PC-9 (cell line): Measurements from ENCODE around the gene C1orf74. TPM values are rescaled to one million over a fixed set of nuclear protein-coding genes. Genes with fewer than 3 reads are reported as not detected.

Source experiments
- BruUV-seq: library from RNA; stranded (reverse); fragments of 400-500 nt; replicated peaks from 2 replicates; lab custom pipeline; 2021; lab: Mats Ljungman, UMichigan
- CTCF ChIA-PET: fragments of 300-600 bp; sonication (Branson Sonifier 250); formaldehyde crosslinking; loops from one replicate; lab custom pipeline; 2022; ENCODE audit warnings: antibody characterized with exemption; lab: Charles Lee
- POLR2A ChIA-PET: fragments of 300-600 bp; sonication (Branson Sonifier 250); formaldehyde crosslinking; loops from one replicate; lab custom pipeline; 2022; ENCODE audit warnings: antibody characterized with exemption; ENCODE audit not compliant: unreplicated experiment; lab: Charles Lee
- DNase-seq, 2 experiments: peaks; one replicate each; pipeline versions ENCODE4 v3.0.0 to v3.0.0-alpha.2; 2015 to 2022; ENCODE audit warnings: mixed read lengths in 1 of 2
- H2AFZ ChIP-seq: fragments of 200-600 bp; sonication (generic); 2 replicates; pipeline ENCODE4 v1.8.1; 2017; ENCODE audit warnings: antibody characterized with exemption
- H3F3A ChIP-seq: fragments of 200-600 bp; sonication (generic); 2 replicates; pipeline ENCODE4 v1.8.1; 2017; ENCODE audit warnings: antibody characterized with exemption, mild to moderate bottlenecking, low read depth; ENCODE audit not compliant: insufficient read depth
- H3K27ac ChIP-seq: fragments of 200-600 bp; sonication (generic); 2 replicates; pipeline ENCODE4 v1.6.1; 2016; ENCODE audit warnings: mixed run types
- H3K27me3 ChIP-seq: fragments of 200-600 bp; sonication (generic); 2 replicates; pipeline ENCODE4 v1.6.1; 2016; ENCODE audit warnings: low read depth, mixed run types; ENCODE audit not compliant: insufficient read depth
- H3K36me3 ChIP-seq: fragments of 200-600 bp; sonication (generic); 2 replicates; pipeline ENCODE4 v1.6.1; 2016; ENCODE audit warnings: low read depth, mixed run types
- H3K4me1 ChIP-seq: fragments of 200-600 bp; sonication (generic); replicated peaks from 2 replicates; pipeline ENCODE4 v1.6.1; 2016; ENCODE audit warnings: mixed run types; ENCODE audit not compliant: insufficient read depth
- H3K4me2 ChIP-seq: fragments of 200-600 bp; sonication (generic); 2 replicates; pipeline ENCODE4 v1.6.1; 2017; ENCODE audit warnings: mixed run types
- H3K4me3 ChIP-seq: fragments of 200-600 bp; sonication (generic); 2 replicates; pipeline ENCODE4 v1.6.1; 2016; ENCODE audit warnings: mixed run types
- H3K79me2 ChIP-seq: fragments of 200-600 bp; sonication (generic); 2 replicates; pipeline ENCODE4 v1.6.1; 2017; ENCODE audit warnings: low read depth, mixed run types
- H3K9me2 ChIP-seq: fragments of 200-600 bp; sonication (generic); 2 replicates; pipeline ENCODE4 v1.8.1; 2017; ENCODE audit warnings: mild to moderate bottlenecking; ENCODE audit not compliant: insufficient read depth
- H3K9me3 ChIP-seq: fragments of 200-600 bp; sonication (generic); 2 replicates; pipeline ENCODE4 v1.8.1; 2016; ENCODE audit warnings: low read depth; ENCODE audit not compliant: insufficient read depth
- H4K20me1 ChIP-seq: fragments of 200-600 bp; sonication (generic); 2 replicates; pipeline ENCODE4 v1.8.1; 2017; ENCODE audit not compliant: insufficient read depth
- EZH2 ChIP-seq: fragments of 200-600 bp; sonication (generic); IDR thresholded peaks from 2 replicates; pipeline ENCODE4 v1.8.0; 2017; ENCODE audit warnings: antibody characterized with exemption, low read depth
- intact Hi-C: fragments of 100-400 bp; cut with micrococcal nuclease; formaldehyde crosslinking; loops from one replicate; pipeline ENCODE4 v1.10.0; 2022; ENCODE audit not compliant: unreplicated experiment
- total RNA-seq: library from RNA; stranded (reverse); gene quantifications from 2 replicates; pipeline ENCODE4 v1.2.3, GENCODE V29; 2021
- TF ChIP-seq, protein P1 (sequence below): fragments of 200-600 bp; sonication (generic); conservative IDR thresholded peaks from 2 replicates; pipeline ENCODE4 v1.6.1; 2017; ENCODE audit warnings: mixed run types, antibody characterized with exemption, mild to moderate bottlenecking, moderate library complexity

C1orf74 gene
- total RNA-seq, 1 experiment from 2014 or later, result 5.0 TPM

GRCh38 chr1:209755256-209755655 lies 29.1 kb downstream of the C1orf74 start:
- 0 out of 2 replicates have a peak, but pooled peaks cover 7% of the 10 kb centered on the region for H3K9me2 ChIP-seq
- POLR2A ChIA-PET, result interaction anchor here (0.6 kb wide), 1 partner anchor 334 kb away, joined by 3 read pairs; no protein-coding TSS in a partner anchor
- no peaks in the 10 kb centered on the region for H3K4me1 ChIP-seq
- no TSS peak for BruUV-seq
- H3F3A ChIP-seq, result no peaks in the 10 kb centered on the region
- no peak overlapping the region for H3K27ac ChIP-seq
- DNase-seq, result no peak
- peaks cover 5% of the 10 kb centered on the region; the same call in 1 of the 2 replicates for H3K27me3 ChIP-seq
- no peaks in the 10 kb centered on the region for H3K9me3 ChIP-seq
- no peaks in the 10 kb centered on the region for H4K20me1 ChIP-seq
- intact Hi-C loops, result no loop called here
- no peaks in the 10 kb centered on the region for H3K79me2 ChIP-seq
- H3K36me3 ChIP-seq, result no peaks in the 10 kb centered on the region
- H3K4me2 ChIP-seq, result no peak overlapping the region
- H2AFZ ChIP-seq, result no peak overlapping the region
- CTCF ChIA-PET, result no interaction called here
- H3K4me3 ChIP-seq, result no peak overlapping the region
- TF ChIP-seq EZH2, result no peak
- TF ChIP-seq, protein P1, sequence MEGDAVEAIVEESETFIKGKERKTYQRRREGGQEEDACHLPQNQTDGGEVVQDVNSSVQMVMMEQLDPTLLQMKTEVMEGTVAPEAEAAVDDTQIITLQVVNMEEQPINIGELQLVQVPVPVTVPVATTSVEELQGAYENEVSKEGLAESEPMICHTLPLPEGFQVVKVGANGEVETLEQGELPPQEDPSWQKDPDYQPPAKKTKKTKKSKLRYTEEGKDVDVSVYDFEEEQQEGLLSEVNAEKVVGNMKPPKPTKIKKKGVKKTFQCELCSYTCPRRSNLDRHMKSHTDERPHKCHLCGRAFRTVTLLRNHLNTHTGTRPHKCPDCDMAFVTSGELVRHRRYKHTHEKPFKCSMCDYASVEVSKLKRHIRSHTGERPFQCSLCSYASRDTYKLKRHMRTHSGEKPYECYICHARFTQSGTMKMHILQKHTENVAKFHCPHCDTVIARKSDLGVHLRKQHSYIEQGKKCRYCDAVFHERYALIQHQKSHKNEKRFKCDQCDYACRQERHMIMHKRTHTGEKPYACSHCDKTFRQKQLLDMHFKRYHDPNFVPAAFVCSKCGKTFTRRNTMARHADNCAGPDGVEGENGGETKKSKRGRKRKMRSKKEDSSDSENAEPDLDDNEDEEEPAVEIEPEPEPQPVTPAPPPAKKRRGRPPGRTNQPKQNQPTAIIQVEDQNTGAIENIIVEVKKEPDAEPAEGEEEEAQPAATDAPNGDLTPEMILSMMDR, result no peak

- POLR2A ChIA-PET, result no interaction called here
- no peaks in the 10 kb centered on the region for H3F3A ChIP-seq
- no peak for DNase-seq
- intact Hi-C loops, result no loop called here
- no peaks in the 10 kb centered on the region for H3K27me3 ChIP-seq
- no peak overlapping the region for H3K4me2 ChIP-seq
- H3K79me2 ChIP-seq, result no peaks in the 10 kb centered on the region
- H3K4me3 ChIP-seq, result no peak overlapping the region
- TF ChIP-seq, protein P1, result no peak
- no peak for TF ChIP-seq EZH2
- H3K36me3 ChIP-seq, result no peaks in the 10 kb centered on the region
- H3K9me3 ChIP-seq, result no peaks in the 10 kb centered on the region
- H3K27ac ChIP-seq, result no peak overlapping the region
- H3K4me1 ChIP-seq, result no peaks in the 10 kb centered on the region; the same call in 1 of the 2 replicates
- no TSS peak for BruUV-seq
- CTCF ChIA-PET, result no interaction called here
- H4K20me1 ChIP-seq, result no peaks in the 10 kb centered on the region
- no peak overlapping the region for H2AFZ ChIP-seq
- H3K9me2 ChIP-seq, result 0 out of 2 replicates have a peak, but pooled peaks cover 7% of the 10 kb centered on the region
Measured at GRCh38 chr1:209752890-209753289, 31.5 kb downstream of the C1orf74 start.

GRCh38 chr1:209751627-209752231 lies 32.6 kb downstream of the C1orf74 start:
- no peak for DNase-seq
- ChIA-PET CTCF (no interaction called here), POLR2A (no interaction called here)
- no peaks in the 10 kb centered on the region for H3K27me3 ChIP-seq
- BruUV-seq, result no TSS peak
- 0 out of 2 replicates have a peak, but pooled peaks cover 7% of the 10 kb centered on the region for H3K9me2 ChIP-seq
- intact Hi-C loops, result no loop called here
- TF ChIP-seq, protein P1, result no peak
- no peak for TF ChIP-seq EZH2
- no peaks in the 10 kb centered on the region for H3K79me2 ChIP-seq
- no peaks in the 10 kb centered on the region for H3K36me3 ChIP-seq
- no peaks in the 10 kb centered on the region for H3K9me3 ChIP-seq
- no peak overlapping the region for H3K4me2 ChIP-seq
- no peak overlapping the region for H3K4me3 ChIP-seq
- H2AFZ ChIP-seq, result no peak overlapping the region
- H3K4me1 ChIP-seq, result no peaks in the 10 kb centered on the region; the same call in 1 of the 2 replicates
- no peaks in the 10 kb centered on the region for H4K20me1 ChIP-seq
- H3F3A ChIP-seq, result peaks cover 6% of the 10 kb centered on the region; the same call in 1 of the 2 replicates
- H3K27ac ChIP-seq, result no peak overlapping the region
